Neural cell (in vitro differentiated cells): Measurements from ENCODE around the gene RIC1. TPM values are rescaled to one million over a fixed set of nuclear protein-coding genes. Genes with fewer than 3 reads are reported as not detected.

ENCODE experiments used
- H2AFZ ChIP-seq: fragments of 200-600, 300-800 bp; sonication (generic), shearing (Covaris generic); 2 replicates; pipeline ENCODE4 v1.6.0; 2014; ENCODE audit warnings: low read depth, mild to moderate bottlenecking, antibody characterized with exemption, low read length, moderate library complexity
- H3F3A ChIP-seq: fragments of 200-600 bp; shearing (Covaris generic); 2 replicates; pipeline ENCODE4 v1.6.1; 2016; ENCODE audit warnings: mild to moderate bottlenecking, moderate library complexity, mixed read lengths, antibody characterized with exemption, low read length; ENCODE audit not compliant: insufficient read depth, poor library complexity, severe bottlenecking
- H3K27ac ChIP-seq: fragments of 200-600, 300-800 bp; sonication (generic), shearing (Covaris generic); 2 replicates; pipeline ENCODE4 v1.5.1; 2014; ENCODE audit warnings: mild to moderate bottlenecking, low read length, moderate library complexity
- H3K27me3 ChIP-seq: fragments of 300-800, 200-600 bp; sonication (generic), shearing (Covaris generic); 2 replicates; pipeline ENCODE4 v1.6.0; 2014; ENCODE audit warnings: mild to moderate bottlenecking, low read depth, low read length, moderate library complexity; ENCODE audit not compliant: insufficient read depth
- H3K36me3 ChIP-seq: fragments of 300-800, 200-600 bp; sonication (generic), shearing (Covaris generic); 2 replicates; pipeline ENCODE4 v1.5.1; 2014; ENCODE audit warnings: mild to moderate bottlenecking, antibody characterized with exemption, low read length, moderate library complexity; ENCODE audit not compliant: insufficient read depth
- H3K4me2 ChIP-seq: fragments of 300-800, 200-600 bp; sonication (generic), shearing (Covaris generic); 2 replicates; pipeline ENCODE4 v1.6.0; 2014; ENCODE audit warnings: mild to moderate bottlenecking, low read length
- H3K4me3 ChIP-seq: fragments of 300-800, 200-600 bp; sonication (generic), shearing (Covaris generic); 2 replicates; pipeline ENCODE4 v1.5.1; 2014; ENCODE audit warnings: mild to moderate bottlenecking, low read length, moderate library complexity
- H3K79me2 ChIP-seq: fragments of 200-600 bp; shearing (Covaris generic); replicated peaks from 2 replicates; pipeline ENCODE4 v1.6.0; 2014; ENCODE audit warnings: mild to moderate bottlenecking, low read length, moderate library complexity; ENCODE audit not compliant: insufficient read depth
- H3K9ac ChIP-seq: fragments of 300-800, 200-600 bp; sonication (generic), shearing (Covaris generic); 2 replicates; pipeline ENCODE4 v1.6.1; 2016; ENCODE audit warnings: mild to moderate bottlenecking, low read length, mixed read lengths
- H3K9me2 ChIP-seq: fragments of 200-600 bp; shearing (Covaris generic); 2 replicates; pipeline ENCODE4 v1.6.1; 2016; ENCODE audit warnings: mild to moderate bottlenecking, low read length, mixed read lengths; ENCODE audit not compliant: insufficient read depth
- H3K9me3 ChIP-seq: fragments of 200-600, 300-800 bp; sonication (generic), shearing (Covaris generic); 2 replicates; pipeline ENCODE4 v1.6.1; 2016; ENCODE audit warnings: mild to moderate bottlenecking, mixed run types, low read length, moderate library complexity, mixed read lengths
- H4K20me1 ChIP-seq: fragments of 200-600 bp; shearing (Covaris generic); 2 replicates; pipeline ENCODE4 v1.6.1; 2016; ENCODE audit warnings: mild to moderate bottlenecking, mixed run types; ENCODE audit not compliant: insufficient read depth
- EP300 ChIP-seq: fragments of 450-650 bp; conservative IDR thresholded peaks from 2 replicates; pipeline ENCODE4 v1.6.1; 2014; ENCODE audit warnings: antibody characterized with exemption, mild to moderate bottlenecking, moderate library complexity; ENCODE audit not compliant: poor library complexity, severe bottlenecking
- EZH2 ChIP-seq: fragments of 200-600, 300-800 bp; shearing (Covaris generic), sonication (generic); IDR thresholded peaks from 2 replicates; pipeline ENCODE4 v1.6.1; 2014; ENCODE audit warnings: antibody characterized with exemption, low read length, borderline replicate concordance, mild to moderate bottlenecking; ENCODE audit not compliant: insufficient read depth, poor library complexity, severe bottlenecking
- MXI1 ChIP-seq: fragments of 450-650 bp; conservative IDR thresholded peaks from 2 replicates; pipeline ENCODE4 v1.6.1; 2014; ENCODE audit warnings: antibody characterized with exemption, mild to moderate bottlenecking; ENCODE audit not compliant: poor library complexity, severe bottlenecking
- POLR2AphosphoS5 ChIP-seq: IDR thresholded peaks from 2 replicates; pipeline ENCODE4 v1.6.1; 2012
- RAD21 ChIP-seq: fragments of 450-650 bp; conservative IDR thresholded peaks from 2 replicates; pipeline ENCODE4 v1.6.1; 2014; ENCODE audit warnings: antibody characterized with exemption, mild to moderate bottlenecking, moderate library complexity
- SMC3 ChIP-seq: fragments of 450-650 bp; conservative IDR thresholded peaks from 2 replicates; pipeline ENCODE4 v1.6.1; 2014; ENCODE audit warnings: antibody characterized with exemption, mild to moderate bottlenecking, moderate library complexity; ENCODE audit not compliant: poor library complexity
- TAF1 ChIP-seq: IDR thresholded peaks from 2 replicates; pipeline ENCODE4 v1.6.1; 2012; ENCODE audit warnings: low read depth
- polyA plus RNA-seq: library from polyadenylated mRNA; depleted of rRNA; stranded (reverse); fragments of >200 nt; gene quantifications from 2 replicates; pipeline ENCODE4 v1.2.3, GENCODE V29; 2014
- TF ChIP-seq, protein P1 (sequence below): IDR thresholded peaks from 2 replicates; pipeline ENCODE4 v1.6.1; 2012; ENCODE audit warnings: borderline replicate concordance
- TF ChIP-seq, protein P2 (sequence below): fragments of 450-650 bp; IDR thresholded peaks from 2 replicates; pipeline ENCODE4 v1.5.1; 2014; ENCODE audit warnings: antibody characterized with exemption, mild to moderate bottlenecking, moderate library complexity; ENCODE audit not compliant: poor library complexity, severe bottlenecking

Gene RIC1
- polyA plus RNA-seq, 1 donor from 2014 or later, result 9.9 TPM

DNA sequence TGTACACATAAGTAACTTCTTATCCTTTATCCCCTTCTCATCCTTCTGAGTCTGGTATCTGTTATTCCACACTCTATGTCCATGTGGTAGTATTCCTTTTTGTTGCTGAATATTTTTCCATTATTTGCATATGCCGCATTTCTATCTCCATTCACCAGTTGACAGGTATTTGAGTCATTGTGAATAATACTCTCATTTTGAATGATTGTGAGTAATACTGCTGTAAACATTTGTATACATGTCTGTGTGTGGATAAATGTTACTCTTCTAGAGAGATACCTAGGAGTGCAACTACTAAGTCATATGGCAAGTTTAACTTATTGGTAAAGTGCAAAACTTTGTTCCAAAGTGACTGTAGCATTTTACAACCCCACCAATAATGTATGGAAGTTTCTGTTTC is 15.6 kb downstream of the RIC1 start:
- H3K27me3 ChIP-seq, result no peaks in the 10 kb centered on the region
- peaks cover 9% of the 10 kb centered on the region for H3K9me3 ChIP-seq
- H4K20me1 ChIP-seq, result no peaks in the 10 kb centered on the region
- peaks cover 52% of the 10 kb centered on the region for H3K79me2 ChIP-seq
- H3K9ac ChIP-seq, result no peak overlapping the region
- no peak overlapping the region for H3K27ac ChIP-seq
- no peak overlapping the region for H3K4me3 ChIP-seq
- H3K9me2 ChIP-seq, result no peaks in the 10 kb centered on the region
- no peaks in the 10 kb centered on the region for H3F3A ChIP-seq
- no peaks in the 10 kb centered on the region for H3K36me3 ChIP-seq
- H2AFZ ChIP-seq, result no peak overlapping the region
- no peak overlapping the region for H3K4me2 ChIP-seq
- TF ChIP-seq EP300, result no peak
- TF ChIP-seq, protein P1, sequence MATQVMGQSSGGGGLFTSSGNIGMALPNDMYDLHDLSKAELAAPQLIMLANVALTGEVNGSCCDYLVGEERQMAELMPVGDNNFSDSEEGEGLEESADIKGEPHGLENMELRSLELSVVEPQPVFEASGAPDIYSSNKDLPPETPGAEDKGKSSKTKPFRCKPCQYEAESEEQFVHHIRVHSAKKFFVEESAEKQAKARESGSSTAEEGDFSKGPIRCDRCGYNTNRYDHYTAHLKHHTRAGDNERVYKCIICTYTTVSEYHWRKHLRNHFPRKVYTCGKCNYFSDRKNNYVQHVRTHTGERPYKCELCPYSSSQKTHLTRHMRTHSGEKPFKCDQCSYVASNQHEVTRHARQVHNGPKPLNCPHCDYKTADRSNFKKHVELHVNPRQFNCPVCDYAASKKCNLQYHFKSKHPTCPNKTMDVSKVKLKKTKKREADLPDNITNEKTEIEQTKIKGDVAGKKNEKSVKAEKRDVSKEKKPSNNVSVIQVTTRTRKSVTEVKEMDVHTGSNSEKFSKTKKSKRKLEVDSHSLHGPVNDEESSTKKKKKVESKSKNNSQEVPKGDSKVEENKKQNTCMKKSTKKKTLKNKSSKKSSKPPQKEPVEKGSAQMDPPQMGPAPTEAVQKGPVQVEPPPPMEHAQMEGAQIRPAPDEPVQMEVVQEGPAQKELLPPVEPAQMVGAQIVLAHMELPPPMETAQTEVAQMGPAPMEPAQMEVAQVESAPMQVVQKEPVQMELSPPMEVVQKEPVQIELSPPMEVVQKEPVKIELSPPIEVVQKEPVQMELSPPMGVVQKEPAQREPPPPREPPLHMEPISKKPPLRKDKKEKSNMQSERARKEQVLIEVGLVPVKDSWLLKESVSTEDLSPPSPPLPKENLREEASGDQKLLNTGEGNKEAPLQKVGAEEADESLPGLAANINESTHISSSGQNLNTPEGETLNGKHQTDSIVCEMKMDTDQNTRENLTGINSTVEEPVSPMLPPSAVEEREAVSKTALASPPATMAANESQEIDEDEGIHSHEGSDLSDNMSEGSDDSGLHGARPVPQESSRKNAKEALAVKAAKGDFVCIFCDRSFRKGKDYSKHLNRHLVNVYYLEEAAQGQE, result no peak
- no peak for TF ChIP-seq POLR2AphosphoS5
- TF ChIP-seq, protein P2, sequence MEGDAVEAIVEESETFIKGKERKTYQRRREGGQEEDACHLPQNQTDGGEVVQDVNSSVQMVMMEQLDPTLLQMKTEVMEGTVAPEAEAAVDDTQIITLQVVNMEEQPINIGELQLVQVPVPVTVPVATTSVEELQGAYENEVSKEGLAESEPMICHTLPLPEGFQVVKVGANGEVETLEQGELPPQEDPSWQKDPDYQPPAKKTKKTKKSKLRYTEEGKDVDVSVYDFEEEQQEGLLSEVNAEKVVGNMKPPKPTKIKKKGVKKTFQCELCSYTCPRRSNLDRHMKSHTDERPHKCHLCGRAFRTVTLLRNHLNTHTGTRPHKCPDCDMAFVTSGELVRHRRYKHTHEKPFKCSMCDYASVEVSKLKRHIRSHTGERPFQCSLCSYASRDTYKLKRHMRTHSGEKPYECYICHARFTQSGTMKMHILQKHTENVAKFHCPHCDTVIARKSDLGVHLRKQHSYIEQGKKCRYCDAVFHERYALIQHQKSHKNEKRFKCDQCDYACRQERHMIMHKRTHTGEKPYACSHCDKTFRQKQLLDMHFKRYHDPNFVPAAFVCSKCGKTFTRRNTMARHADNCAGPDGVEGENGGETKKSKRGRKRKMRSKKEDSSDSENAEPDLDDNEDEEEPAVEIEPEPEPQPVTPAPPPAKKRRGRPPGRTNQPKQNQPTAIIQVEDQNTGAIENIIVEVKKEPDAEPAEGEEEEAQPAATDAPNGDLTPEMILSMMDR, result no peak
- no peak for TF ChIP-seq RAD21
- no peak for TF ChIP-seq SMC3
- TF ChIP-seq TAF1, result no peak

DNA sequence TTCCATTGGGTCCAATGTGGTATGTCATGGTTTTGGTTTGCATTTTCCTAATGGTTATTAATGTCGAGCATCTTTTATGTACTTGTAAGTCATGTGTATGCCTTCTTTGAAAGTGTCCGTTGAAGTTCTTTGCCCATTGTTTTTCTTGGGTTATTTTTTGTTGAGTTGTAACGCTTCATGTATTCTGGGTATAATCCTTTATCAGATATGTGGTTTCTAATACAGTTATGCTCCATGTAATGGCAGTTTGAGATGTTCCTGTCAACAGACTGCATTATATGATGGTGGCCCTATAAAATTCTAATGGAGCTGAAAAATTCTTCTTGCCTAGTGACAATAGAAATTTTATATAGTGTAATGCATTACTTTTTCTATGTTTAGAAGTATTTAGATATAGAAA is 17.2 kb downstream of the RIC1 start:
- Histone ChIP-seq H3K27me3 (no peaks in the 10 kb centered on the region), H3K9me3 (peaks cover 13% of the 10 kb centered on the region), H3K36me3 (no peaks in the 10 kb centered on the region), H4K20me1 (no peaks in the 10 kb centered on the region), H3K4me3 (no peak overlapping the region), H3K27ac (no peak overlapping the region), H3K4me2 (no peak overlapping the region), H3K79me2 (peaks cover 56% of the 10 kb centered on the region), H3K9me2 (no peaks in the 10 kb centered on the region), H2AFZ (no peak overlapping the region), H3K9ac (no peak overlapping the region), H3F3A (no peaks in the 10 kb centered on the region)
- TF ChIP-seq SMC3, result no peak
- TF ChIP-seq POLR2AphosphoS5, result no peak
- no peak for TF ChIP-seq MXI1
- no peak for TF ChIP-seq EP300
- TF ChIP-seq RAD21, result no peak
- TF ChIP-seq, protein P1, result no peak
- TF ChIP-seq TAF1, result no peak
- TF ChIP-seq, protein P2, result no peak
- TF ChIP-seq EZH2, result no peak
